ENCODE measurements around the gene NCAN. TPM values are rescaled to one million over a fixed set of nuclear protein-coding genes. Genes with fewer than 3 reads are reported as not detected.
A peak's percentile ranks its signal among the peaks of the same experiment; 100 is the strongest.

Gene NCAN
- total RNA-seq, 1 experiment from 2014 or later, result 0.15 TPM

DNA sequence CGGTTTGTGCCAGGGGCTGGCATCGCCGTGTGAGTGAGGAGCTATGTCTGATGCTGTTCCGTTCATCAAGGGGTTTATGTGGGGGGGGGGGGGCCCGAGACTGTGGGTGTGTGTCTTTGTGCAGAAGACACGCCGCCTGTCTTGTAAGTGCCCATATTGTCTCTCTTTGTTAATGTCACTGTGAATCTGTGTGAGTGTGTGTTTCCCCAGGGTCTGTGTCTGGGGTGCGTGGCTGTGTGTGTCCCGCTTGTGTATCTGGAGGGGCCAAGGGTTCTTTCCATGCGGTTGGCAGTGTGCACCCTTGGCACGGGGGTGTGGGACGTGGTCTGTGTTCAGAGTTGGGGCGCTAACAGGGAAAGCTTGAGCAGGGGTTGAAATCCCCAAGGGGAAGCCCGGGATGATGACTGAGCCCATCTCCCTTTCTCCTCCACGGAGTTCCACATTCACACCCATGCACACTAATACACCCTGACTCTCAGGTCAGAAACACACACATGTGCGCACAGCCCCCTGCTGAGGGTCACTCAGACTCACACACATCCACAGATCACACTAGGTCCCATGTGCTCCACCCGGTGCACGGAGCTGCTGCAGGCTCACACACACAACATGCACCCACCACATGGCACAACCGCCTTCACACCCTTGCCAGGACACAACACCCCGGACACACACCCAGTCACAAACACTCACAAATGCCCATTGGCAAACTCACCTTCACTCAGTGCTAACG, 1.8 kb downstream of the NCAN start:
- ATAC-seq (no peak), DNase-seq (no peak)
- BruUV-seq (replicated peaks), result no TSS peak
- TF ChIP-seq, protein P1, sequence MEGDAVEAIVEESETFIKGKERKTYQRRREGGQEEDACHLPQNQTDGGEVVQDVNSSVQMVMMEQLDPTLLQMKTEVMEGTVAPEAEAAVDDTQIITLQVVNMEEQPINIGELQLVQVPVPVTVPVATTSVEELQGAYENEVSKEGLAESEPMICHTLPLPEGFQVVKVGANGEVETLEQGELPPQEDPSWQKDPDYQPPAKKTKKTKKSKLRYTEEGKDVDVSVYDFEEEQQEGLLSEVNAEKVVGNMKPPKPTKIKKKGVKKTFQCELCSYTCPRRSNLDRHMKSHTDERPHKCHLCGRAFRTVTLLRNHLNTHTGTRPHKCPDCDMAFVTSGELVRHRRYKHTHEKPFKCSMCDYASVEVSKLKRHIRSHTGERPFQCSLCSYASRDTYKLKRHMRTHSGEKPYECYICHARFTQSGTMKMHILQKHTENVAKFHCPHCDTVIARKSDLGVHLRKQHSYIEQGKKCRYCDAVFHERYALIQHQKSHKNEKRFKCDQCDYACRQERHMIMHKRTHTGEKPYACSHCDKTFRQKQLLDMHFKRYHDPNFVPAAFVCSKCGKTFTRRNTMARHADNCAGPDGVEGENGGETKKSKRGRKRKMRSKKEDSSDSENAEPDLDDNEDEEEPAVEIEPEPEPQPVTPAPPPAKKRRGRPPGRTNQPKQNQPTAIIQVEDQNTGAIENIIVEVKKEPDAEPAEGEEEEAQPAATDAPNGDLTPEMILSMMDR (conservative IDR thresholded peaks at IDR 0.05; ENCODE audit: low read depth, low read length), result no peak
- TF ChIP-seq EZH2 (IDR thresholded peaks at IDR 0.05; ENCODE audit: low read length, unreplicated experiment) (no peak), EZH2phosphoT487 (IDR thresholded peaks at IDR 0.05; ENCODE audit: borderline replicate concordance, low read length) (no peak)
- Histone ChIP-seq H3K9me2 (replicated peaks; ENCODE audit: low read length) (no peaks in the 10 kb centered on the region), H3K36me3 (ENCODE audit: low read depth, low read length) (no peaks in the 10 kb centered on the region), H3F3A (ENCODE audit: low read length, unreplicated experiment) (no peaks in the 10 kb centered on the region), H3K4me2 (ENCODE audit: low read length) (no peak overlapping the region), H2AFZ (ENCODE audit: low read length) (no peak overlapping the region), H3K4me1 (ENCODE audit: insufficient read depth, low read length) (no peaks in the 10 kb centered on the region), H3K9ac (ENCODE audit: low read length) (no peak overlapping the region), H4K20me1 (ENCODE audit: low read length) (no peaks in the 10 kb centered on the region), H3K79me2 (ENCODE audit: low read length) (no peaks in the 10 kb centered on the region), H3K9me3 (ENCODE audit: low read length) (no peaks in the 10 kb centered on the region), H3K4me3 (ENCODE audit: low read length) (no peak overlapping the region), H3K27ac (ENCODE audit: low read length) (no peak overlapping the region), H3K27me3 (ENCODE audit: low read length) (peaks cover 8% of the 10 kb centered on the region)
- intact Hi-C loops (cut with micrococcal nuclease), result no loop called here
- POLR2A ChIA-PET (ENCODE audit: unreplicated experiment), result no interaction called here
- CTCF ChIA-PET, result no interaction called here

DNA sequence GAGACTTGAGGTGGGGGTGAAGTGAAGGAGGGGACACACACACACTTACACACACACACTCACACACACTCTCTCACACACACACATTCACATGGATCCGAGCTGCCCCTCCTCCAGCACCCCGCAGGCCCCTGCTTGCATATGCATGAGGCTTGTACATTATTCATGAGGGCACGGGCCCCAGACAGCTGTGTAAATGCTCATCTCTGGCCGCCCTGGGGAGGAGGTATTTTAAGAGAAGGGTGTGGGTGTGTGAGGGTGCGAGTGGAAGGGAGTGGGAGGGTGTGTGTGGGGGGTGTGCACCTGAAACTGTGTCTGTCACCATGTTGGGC, 2.4 kb downstream of the NCAN start:
- CTCF ChIA-PET, result no interaction called here
- ATAC-seq, result no peak

DNA sequence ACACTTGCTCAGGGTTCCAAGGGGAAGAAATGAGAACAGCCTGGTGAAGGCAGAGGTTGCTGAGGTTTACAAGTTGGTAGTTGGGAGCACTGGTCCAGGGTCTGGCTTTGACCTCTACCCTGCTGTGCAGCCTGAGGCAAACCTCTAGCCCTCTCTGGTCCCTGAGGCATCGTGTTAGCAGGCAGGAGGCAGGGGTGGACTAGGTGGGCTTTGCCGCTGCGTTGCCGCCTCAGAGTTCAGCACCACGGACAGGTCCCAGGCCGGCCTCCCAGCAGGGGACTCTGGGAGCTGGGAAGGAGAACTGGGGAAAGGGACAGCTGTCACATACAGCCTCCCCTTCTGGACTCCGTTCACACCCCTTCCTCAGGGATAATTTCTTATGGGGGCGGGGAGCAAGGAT, 3.1 kb downstream of the NCAN start:
- ChIA-PET POLR2A (ENCODE audit: unreplicated experiment) (no interaction called here), CTCF (no interaction called here)
- Histone ChIP-seq H3K9me2 (replicated peaks; ENCODE audit: low read length) (no peaks in the 10 kb centered on the region), H3K79me2 (ENCODE audit: low read length) (no peaks in the 10 kb centered on the region), H2AFZ (ENCODE audit: low read length) (no peak overlapping the region), H3K9me3 (ENCODE audit: low read length) (no peaks in the 10 kb centered on the region), H3K4me1 (ENCODE audit: insufficient read depth, low read length) (no peaks in the 10 kb centered on the region), H3K36me3 (ENCODE audit: low read depth, low read length) (no peaks in the 10 kb centered on the region), H3K4me2 (ENCODE audit: low read length) (no peak overlapping the region), H3K27me3 (ENCODE audit: low read length) (peaks cover 8% of the 10 kb centered on the region), H4K20me1 (ENCODE audit: low read length) (no peaks in the 10 kb centered on the region), H3F3A (ENCODE audit: low read length, unreplicated experiment) (no peaks in the 10 kb centered on the region), H3K4me3 (ENCODE audit: low read length) (no peak overlapping the region), H3K27ac (ENCODE audit: low read length) (no peak overlapping the region), H3K9ac (ENCODE audit: low read length) (no peak overlapping the region)
- intact Hi-C loops (cut with micrococcal nuclease), result no loop called here
- ATAC-seq (peak; percentile 46; the same call in 1 of the 2 replicates), DNase-seq (peak; percentile 42)
- TF ChIP-seq EZH2phosphoT487 (IDR thresholded peaks at IDR 0.05; ENCODE audit: borderline replicate concordance, low read length) (no peak), EZH2 (IDR thresholded peaks at IDR 0.05; ENCODE audit: low read length, unreplicated experiment) (no peak)
- TF ChIP-seq, protein P1 (conservative IDR thresholded peaks at IDR 0.05; ENCODE audit: low read depth, low read length), result no peak
- BruUV-seq (replicated peaks), result no TSS peak

More for the DNA sequence above, 2.4 kb downstream of the NCAN start:
- TF ChIP-seq EZH2phosphoT487 (IDR thresholded peaks at IDR 0.05; ENCODE audit: borderline replicate concordance, low read length) (no peak), EZH2 (IDR thresholded peaks at IDR 0.05; ENCODE audit: low read length, unreplicated experiment) (no peak)
- TF ChIP-seq, protein P1 (conservative IDR thresholded peaks at IDR 0.05; ENCODE audit: low read depth, low read length), result no peak
- H3K9me2 ChIP-seq (replicated peaks; ENCODE audit: low read length), result no peaks in the 10 kb centered on the region
- H3K79me2 ChIP-seq (ENCODE audit: low read length), result no peaks in the 10 kb centered on the region
- no peak overlapping the region for H3K27ac ChIP-seq (ENCODE audit: low read length)
- POLR2A ChIA-PET (ENCODE audit: unreplicated experiment), result no interaction called here
- H3F3A ChIP-seq (ENCODE audit: low read length, unreplicated experiment), result no peaks in the 10 kb centered on the region
- no peak for DNase-seq
- BruUV-seq (replicated peaks), result no TSS peak
- intact Hi-C loops (cut with micrococcal nuclease), result no loop called here
- no peaks in the 10 kb centered on the region for H3K4me1 ChIP-seq (ENCODE audit: insufficient read depth, low read length)
- no peaks in the 10 kb centered on the region for H3K36me3 ChIP-seq (ENCODE audit: low read depth, low read length)
- no peak overlapping the region for H3K4me3 ChIP-seq (ENCODE audit: low read length)
- peaks cover 8% of the 10 kb centered on the region for H3K27me3 ChIP-seq (ENCODE audit: low read length)
- no peak overlapping the region for H3K9ac ChIP-seq (ENCODE audit: low read length)
- no peaks in the 10 kb centered on the region for H4K20me1 ChIP-seq (ENCODE audit: low read length)
- no peak overlapping the region for H2AFZ ChIP-seq (ENCODE audit: low read length)
- no peaks in the 10 kb centered on the region for H3K9me3 ChIP-seq (ENCODE audit: low read length)
- H3K4me2 ChIP-seq (ENCODE audit: low read length), result no peak overlapping the region

Measured in PC-3 (cell line).